H9 (cell line): ENCODE results near the gene ZFP36. TPM values are rescaled to one million over a fixed set of nuclear protein-coding genes. Genes with fewer than 3 reads are reported as not detected.

Experiments used
- DNase-seq: peaks from one replicate; pipeline ENCODE4 v3.0.0-alpha.2; 2017
- H2AFZ ChIP-seq: one replicate; pipeline ENCODE4 v1.6.1; 2013; ENCODE audit warnings: mild to moderate bottlenecking, low read length, control low read depth, moderate library complexity
- H2AK5ac ChIP-seq: 2 replicates; pipeline ENCODE4 v1.6.1; 2013; ENCODE audit warnings: low read length, control low read depth, mixed read lengths; ENCODE audit not compliant: insufficient read length
- H2BK120ac ChIP-seq: one replicate; pipeline ENCODE4 v1.6.1; 2013; ENCODE audit warnings: low read depth, mild to moderate bottlenecking, low read length, control low read depth, inconsistent platforms; ENCODE audit not compliant: poor library complexity, severe bottlenecking
- H2BK12ac ChIP-seq: 2 replicates; pipeline ENCODE4 v1.6.1; 2013; ENCODE audit warnings: low read length, control low read depth, mixed read lengths, low read depth; ENCODE audit not compliant: insufficient read length
- H2BK15ac ChIP-seq: 2 replicates; pipeline ENCODE4 v1.6.1; 2013; ENCODE audit warnings: low read depth, low read length, control low read depth
- H2BK20ac ChIP-seq: one replicate; pipeline ENCODE4 v1.6.1; 2013; ENCODE audit warnings: low read depth, mild to moderate bottlenecking, low read length, control low read depth, inconsistent platforms; ENCODE audit not compliant: poor library complexity, severe bottlenecking
- H2BK5ac ChIP-seq: 2 replicates; pipeline ENCODE4 v1.6.1; 2013; ENCODE audit warnings: low read length, control low read depth, mixed read lengths; ENCODE audit not compliant: insufficient read length
- H3K14ac ChIP-seq: 2 replicates; pipeline ENCODE4 v1.6.1; 2013; ENCODE audit warnings: low read length, control low read depth; ENCODE audit not compliant: insufficient read depth
- H3K18ac ChIP-seq: 2 replicates; pipeline ENCODE4 v1.6.1; 2013; ENCODE audit warnings: low read depth, mild to moderate bottlenecking, mixed read lengths, low read length, control low read depth; ENCODE audit not compliant: insufficient read length
- H3K23ac ChIP-seq: 2 replicates; pipeline ENCODE4 v1.6.1; 2013; ENCODE audit warnings: low read length, control low read depth, mixed read lengths, low read depth; ENCODE audit not compliant: insufficient read length
- H3K23me2 ChIP-seq: 2 replicates; pipeline ENCODE4 v1.6.1; 2013; ENCODE audit warnings: low read depth, mild to moderate bottlenecking, mixed read lengths, low read length, control low read depth; ENCODE audit not compliant: insufficient read length, poor library complexity, severe bottlenecking
- H3K27ac ChIP-seq: 2 replicates; pipeline ENCODE4 v1.5.1; 2013; ENCODE audit warnings: low read length, control low read depth, mixed read lengths, low read depth; ENCODE audit not compliant: insufficient read length
- H3K27me3 ChIP-seq: 2 replicates; pipeline ENCODE4 v1.6.1; 2013; ENCODE audit warnings: low read length, control low read depth, inconsistent platforms; ENCODE audit not compliant: insufficient read depth
- H3K4ac ChIP-seq: 2 replicates; pipeline ENCODE4 v1.6.1; 2013; ENCODE audit warnings: low read depth, mild to moderate bottlenecking, control low read depth, inconsistent platforms, low read length, moderate library complexity
- H3K4me1 ChIP-seq: 2 replicates; pipeline ENCODE4 v1.6.1; 2013; ENCODE audit warnings: low read length, control low read depth, inconsistent platforms; ENCODE audit not compliant: insufficient read depth
- H3K4me2 ChIP-seq: 2 replicates; pipeline ENCODE4 v1.6.1; 2013; ENCODE audit warnings: low read length, control low read depth, mixed read lengths; ENCODE audit not compliant: insufficient read length, insufficient read depth
- H3K56ac ChIP-seq: 2 replicates; pipeline ENCODE4 v1.6.1; 2013; ENCODE audit warnings: low read depth, mild to moderate bottlenecking, mixed read lengths, low read length, control low read depth; ENCODE audit not compliant: insufficient read length
- H3K79me1 ChIP-seq: 2 replicates; pipeline ENCODE4 v1.6.1; 2013; ENCODE audit warnings: low read depth, mild to moderate bottlenecking, moderate library complexity, low read length, control low read depth, inconsistent platforms; ENCODE audit not compliant: insufficient read depth, poor library complexity, severe bottlenecking
- H3K79me2 ChIP-seq: 2 replicates; pipeline ENCODE4 v1.6.1; 2013; ENCODE audit warnings: low read length, control low read depth, inconsistent platforms; ENCODE audit not compliant: insufficient read depth
- H3K9ac ChIP-seq: 2 replicates; pipeline ENCODE4 v1.6.1; 2013; ENCODE audit warnings: low read length, control low read depth, mixed read lengths; ENCODE audit not compliant: insufficient read length; ENCODE audit errors: extremely low read depth
- H3K9me3 ChIP-seq: one replicate; pipeline ENCODE4 v1.6.1; 2013; ENCODE audit warnings: low read depth, low read length, inconsistent platforms; ENCODE audit not compliant: control insufficient read depth
- H3T11ph ChIP-seq: one replicate; pipeline ENCODE4 v1.6.1; 2013; ENCODE audit warnings: mild to moderate bottlenecking, low read length, control low read depth, inconsistent platforms
- H4K20me1 ChIP-seq: one replicate; pipeline ENCODE4 v1.6.1; 2013; ENCODE audit not compliant: control insufficient read depth, insufficient read length, insufficient read depth
- H4K5ac ChIP-seq: 2 replicates; pipeline ENCODE4 v1.6.1; 2013; ENCODE audit warnings: low read depth, mild to moderate bottlenecking, mixed read lengths, low read length, control low read depth; ENCODE audit not compliant: insufficient read length
- H4K8ac ChIP-seq: replicated peaks from 2 replicates; pipeline ENCODE4 v1.6.1; 2013; ENCODE audit warnings: low read length, control low read depth, mixed read lengths, low read depth; ENCODE audit not compliant: insufficient read length
- H4K91ac ChIP-seq: 2 replicates; pipeline ENCODE4 v1.6.1; 2013; ENCODE audit warnings: low read depth, mild to moderate bottlenecking, moderate library complexity, mixed read lengths, low read length, control low read depth; ENCODE audit not compliant: insufficient read length
- H3K27ac Mint-ChIP-seq, 3 experiments: 2 replicates in 2 of 3; 3 replicates in 1 of 3; pipeline ENCODE4 v1.8.0; 2020 to 2021; ENCODE audit warnings: mixed read lengths in 3 of 3, mild to moderate bottlenecking in 1 of 3, moderate library complexity in 1 of 3
- H3K27me3 Mint-ChIP-seq: 2 replicates; pipeline ENCODE4 v1.8.0; 2021; ENCODE audit warnings: low read depth, mild to moderate bottlenecking, moderate library complexity, mixed read lengths
- H3K36me3 Mint-ChIP-seq, 3 experiments: 2 replicates in 2 of 3; 3 replicates in 1 of 3; pipeline ENCODE4 v1.8.0; 2020 to 2021; ENCODE audit warnings: low read depth in 3 of 3, mixed read lengths in 3 of 3; ENCODE audit not compliant: insufficient read depth in 1 of 3
- H3K4me1 Mint-ChIP-seq, 2 experiments: 2 replicates each; pipeline ENCODE4 v1.8.0; 2020; ENCODE audit warnings: mixed read lengths in 2 of 2
- H3K4me3 Mint-ChIP-seq, 2 experiments: 2 replicates in 1 of 2; 3 replicates in 1 of 2; pipeline ENCODE4 v1.8.0; 2020 to 2021; ENCODE audit warnings: mild to moderate bottlenecking in 2 of 2, mixed read lengths in 2 of 2, moderate library complexity in 1 of 2
- H3K9me3 Mint-ChIP-seq, 2 experiments: 2 replicates in 1 of 2; 3 replicates in 1 of 2; pipeline ENCODE4 v1.8.0; 2020; ENCODE audit warnings: mild to moderate bottlenecking in 2 of 2, mixed read lengths in 2 of 2, moderate library complexity in 1 of 2
- WGBS: extraction: QIAGEN DNeasy Blood & Tissue Kit; methylation state at CpG from one replicate; pipeline ENCODE4 v1.1.7; 2013; ENCODE audit warnings: missing lambda C conversion rate, low lambda C conversion rate, mixed read lengths; ENCODE audit not compliant: insufficient read length; ENCODE audit errors: extremely low coverage; 5-methylcytosine and 5-hydroxymethylcytosine counted together
- total RNA-seq: library from RNA; stranded (reverse); gene quantifications from 2 replicates; pipeline ENCODE4 v1.2.1, GENCODE V29; 2021
- TF ChIP-seq, protein P1 (sequence below): fragments of 200-600 bp; sonication (generic); conservative IDR thresholded peaks from 3 replicates; pipeline ENCODE4 v1.8.0; 2021; ENCODE audit warnings: antibody characterized with exemption, mild to moderate bottlenecking

ZFP36 gene
- total RNA-seq, 1 experiment from 2014 or later, result 14.6 TPM

DNA sequence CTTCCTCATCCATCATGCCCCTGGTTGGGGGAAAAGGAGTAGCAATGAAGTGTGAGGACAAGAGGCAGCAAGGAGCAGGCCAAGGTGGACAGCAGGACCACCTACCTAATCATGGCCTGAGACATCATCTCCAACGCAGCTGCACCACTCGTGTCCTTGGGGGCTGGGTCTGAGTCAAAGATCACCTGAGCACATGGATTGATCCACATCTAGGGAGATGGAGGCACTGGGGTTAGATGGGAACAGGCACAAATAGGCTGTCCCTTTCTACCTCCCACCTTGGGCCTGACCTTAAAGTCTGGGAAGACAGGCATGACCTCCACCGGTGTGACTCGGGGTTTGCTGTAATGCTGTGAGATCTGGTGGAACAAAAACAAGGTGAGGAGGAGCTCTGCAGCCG is 18.0 kb upstream of the ZFP36 start:
- Histone ChIP-seq H2BK12ac (no peak overlapping the region), H2BK20ac (no peak overlapping the region), H2AK5ac (no peak overlapping the region), H3K4me1 (no peaks in the 10 kb centered on the region), H4K5ac (no peak overlapping the region), H3K79me1 (no peaks in the 10 kb centered on the region), H2BK120ac (no peak overlapping the region), H3K27ac (no peak overlapping the region), H2BK15ac (no peak overlapping the region), H3T11ph (no peak overlapping the region), H2AFZ (no peak overlapping the region), H3K4me2 (no peak overlapping the region), H3K14ac (no peak overlapping the region), H3K56ac (no peak overlapping the region), H3K18ac (no peak overlapping the region), H3K23ac (no peak overlapping the region), H3K27me3 (no peaks in the 10 kb centered on the region), H3K23me2 (no peaks in the 10 kb centered on the region), H2BK5ac (no peak overlapping the region), H4K8ac (no peak overlapping the region), H3K9me3 (no peaks in the 10 kb centered on the region), H3K79me2 (no peaks in the 10 kb centered on the region), H3K9ac (no peak overlapping the region), H4K20me1 (no peaks in the 10 kb centered on the region), H4K91ac (no peak overlapping the region), H3K4ac (no peak overlapping the region)
- Mint-ChIP-seq H3K4me1 (peaks cover 13 to 18% of the 10 kb centered on the region in 2 experiments), H3K27ac (no peak overlapping the region), H3K36me3 (peaks cover 40 to 65% (median 63%) of the 10 kb centered on the region in 3 experiments), H3K9me3 (no peaks in the 10 kb centered on the region), H3K4me3 (peak overlapping the region; percentile 15 to 34; a peak in 3 of 5 replicates), H3K27me3 (no peaks in the 10 kb centered on the region)
- no peak for DNase-seq
- TF ChIP-seq, protein P1, sequence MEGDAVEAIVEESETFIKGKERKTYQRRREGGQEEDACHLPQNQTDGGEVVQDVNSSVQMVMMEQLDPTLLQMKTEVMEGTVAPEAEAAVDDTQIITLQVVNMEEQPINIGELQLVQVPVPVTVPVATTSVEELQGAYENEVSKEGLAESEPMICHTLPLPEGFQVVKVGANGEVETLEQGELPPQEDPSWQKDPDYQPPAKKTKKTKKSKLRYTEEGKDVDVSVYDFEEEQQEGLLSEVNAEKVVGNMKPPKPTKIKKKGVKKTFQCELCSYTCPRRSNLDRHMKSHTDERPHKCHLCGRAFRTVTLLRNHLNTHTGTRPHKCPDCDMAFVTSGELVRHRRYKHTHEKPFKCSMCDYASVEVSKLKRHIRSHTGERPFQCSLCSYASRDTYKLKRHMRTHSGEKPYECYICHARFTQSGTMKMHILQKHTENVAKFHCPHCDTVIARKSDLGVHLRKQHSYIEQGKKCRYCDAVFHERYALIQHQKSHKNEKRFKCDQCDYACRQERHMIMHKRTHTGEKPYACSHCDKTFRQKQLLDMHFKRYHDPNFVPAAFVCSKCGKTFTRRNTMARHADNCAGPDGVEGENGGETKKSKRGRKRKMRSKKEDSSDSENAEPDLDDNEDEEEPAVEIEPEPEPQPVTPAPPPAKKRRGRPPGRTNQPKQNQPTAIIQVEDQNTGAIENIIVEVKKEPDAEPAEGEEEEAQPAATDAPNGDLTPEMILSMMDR, result no peak
- no CpG with 5 or more reads among the region's 5 CpGs for WGBS
